WTC11 (cell line): ENCODE results near the gene SLC13A2.

Experiments used
- E2F4 ChIP-seq: sonication (generic); formaldehyde crosslinking; IDR thresholded peaks from 2 replicates; pipeline ENCODE4 v1.8.1; 2022; ENCODE audit warnings: low read depth, mild to moderate bottlenecking, moderate library complexity, missing genetic modification reagents, borderline replicate concordance
- ETV6 ChIP-seq: sonication (generic); formaldehyde crosslinking; IDR thresholded peaks from 2 replicates; pipeline ENCODE4 v1.8.1; 2022; ENCODE audit warnings: mild to moderate bottlenecking, missing genetic modification reagents
- FOXK1 ChIP-seq: sonication (generic); formaldehyde crosslinking; IDR thresholded peaks from 2 replicates; pipeline ENCODE4 v1.8.0; 2022; ENCODE audit warnings: mild to moderate bottlenecking, moderate library complexity, missing genetic modification reagents
- IRF2 ChIP-seq: sonication (generic); formaldehyde crosslinking; IDR thresholded peaks from 2 replicates; pipeline ENCODE4 v1.8.0; 2022; ENCODE audit warnings: low read depth, missing genetic modification reagents, borderline replicate concordance
- NR3C1 ChIP-seq: sonication (generic); formaldehyde crosslinking; conservative IDR thresholded peaks from 2 replicates; pipeline ENCODE4 v1.8.1; 2023; ENCODE audit warnings: low read depth, mild to moderate bottlenecking, missing genetic modification reagents
- PRRX2 ChIP-seq: fragments of 250-450 bp; sonication (Bioruptor Pico); IDR thresholded peaks from 2 replicates; pipeline ENCODE4 v1.8.0; 2021; ENCODE audit warnings: mild to moderate bottlenecking
- ZBTB21 ChIP-seq: sonication (generic); formaldehyde crosslinking; IDR thresholded peaks from 2 replicates; pipeline ENCODE4 v1.8.1; 2023; ENCODE audit warnings: mild to moderate bottlenecking, missing genetic modification reagents, borderline replicate concordance
- ZNF263 ChIP-seq: sonication (generic); formaldehyde crosslinking; IDR thresholded peaks from 2 replicates; pipeline ENCODE4 v1.8.1; 2022; ENCODE audit warnings: low read depth, mild to moderate bottlenecking, moderate library complexity, missing genetic modification reagents
- ZNF317 ChIP-seq: sonication (generic); formaldehyde crosslinking; IDR thresholded peaks from 2 replicates; pipeline ENCODE4 v1.8.1; 2023; ENCODE audit warnings: low read depth, mild to moderate bottlenecking, moderate library complexity, missing genetic modification reagents, borderline replicate concordance
- TF ChIP-seq, protein P1 (sequence below): fragments of 200-600 bp; IDR thresholded peaks from 2 replicates; pipeline ENCODE4 v1.8.0; 2022; ENCODE audit warnings: antibody characterized with exemption
- TF ChIP-seq, protein P2 (sequence below): fragments of 250-450 bp; sonication (Bioruptor Pico); IDR thresholded peaks from 2 replicates; pipeline ENCODE4 v1.9.0; 2021; ENCODE audit warnings: mild to moderate bottlenecking
- TF ChIP-seq, protein P3 (sequence below): sonication (generic); formaldehyde crosslinking; IDR thresholded peaks from 2 replicates; pipeline ENCODE4 v1.8.0; 2023; ENCODE audit warnings: missing genetic modification reagents

- no peak for TF ChIP-seq ZNF263 (CRISPR knock-in tag)
- TF ChIP-seq, protein P1, sequence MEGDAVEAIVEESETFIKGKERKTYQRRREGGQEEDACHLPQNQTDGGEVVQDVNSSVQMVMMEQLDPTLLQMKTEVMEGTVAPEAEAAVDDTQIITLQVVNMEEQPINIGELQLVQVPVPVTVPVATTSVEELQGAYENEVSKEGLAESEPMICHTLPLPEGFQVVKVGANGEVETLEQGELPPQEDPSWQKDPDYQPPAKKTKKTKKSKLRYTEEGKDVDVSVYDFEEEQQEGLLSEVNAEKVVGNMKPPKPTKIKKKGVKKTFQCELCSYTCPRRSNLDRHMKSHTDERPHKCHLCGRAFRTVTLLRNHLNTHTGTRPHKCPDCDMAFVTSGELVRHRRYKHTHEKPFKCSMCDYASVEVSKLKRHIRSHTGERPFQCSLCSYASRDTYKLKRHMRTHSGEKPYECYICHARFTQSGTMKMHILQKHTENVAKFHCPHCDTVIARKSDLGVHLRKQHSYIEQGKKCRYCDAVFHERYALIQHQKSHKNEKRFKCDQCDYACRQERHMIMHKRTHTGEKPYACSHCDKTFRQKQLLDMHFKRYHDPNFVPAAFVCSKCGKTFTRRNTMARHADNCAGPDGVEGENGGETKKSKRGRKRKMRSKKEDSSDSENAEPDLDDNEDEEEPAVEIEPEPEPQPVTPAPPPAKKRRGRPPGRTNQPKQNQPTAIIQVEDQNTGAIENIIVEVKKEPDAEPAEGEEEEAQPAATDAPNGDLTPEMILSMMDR = no peak
- TF ChIP-seq ZBTB21 (CRISPR knock-in tag) = no peak
- no peak for TF ChIP-seq ETV6 (CRISPR knock-in tag)
- no peak for TF ChIP-seq NR3C1 (CRISPR knock-in tag)
- TF ChIP-seq, protein P2, sequence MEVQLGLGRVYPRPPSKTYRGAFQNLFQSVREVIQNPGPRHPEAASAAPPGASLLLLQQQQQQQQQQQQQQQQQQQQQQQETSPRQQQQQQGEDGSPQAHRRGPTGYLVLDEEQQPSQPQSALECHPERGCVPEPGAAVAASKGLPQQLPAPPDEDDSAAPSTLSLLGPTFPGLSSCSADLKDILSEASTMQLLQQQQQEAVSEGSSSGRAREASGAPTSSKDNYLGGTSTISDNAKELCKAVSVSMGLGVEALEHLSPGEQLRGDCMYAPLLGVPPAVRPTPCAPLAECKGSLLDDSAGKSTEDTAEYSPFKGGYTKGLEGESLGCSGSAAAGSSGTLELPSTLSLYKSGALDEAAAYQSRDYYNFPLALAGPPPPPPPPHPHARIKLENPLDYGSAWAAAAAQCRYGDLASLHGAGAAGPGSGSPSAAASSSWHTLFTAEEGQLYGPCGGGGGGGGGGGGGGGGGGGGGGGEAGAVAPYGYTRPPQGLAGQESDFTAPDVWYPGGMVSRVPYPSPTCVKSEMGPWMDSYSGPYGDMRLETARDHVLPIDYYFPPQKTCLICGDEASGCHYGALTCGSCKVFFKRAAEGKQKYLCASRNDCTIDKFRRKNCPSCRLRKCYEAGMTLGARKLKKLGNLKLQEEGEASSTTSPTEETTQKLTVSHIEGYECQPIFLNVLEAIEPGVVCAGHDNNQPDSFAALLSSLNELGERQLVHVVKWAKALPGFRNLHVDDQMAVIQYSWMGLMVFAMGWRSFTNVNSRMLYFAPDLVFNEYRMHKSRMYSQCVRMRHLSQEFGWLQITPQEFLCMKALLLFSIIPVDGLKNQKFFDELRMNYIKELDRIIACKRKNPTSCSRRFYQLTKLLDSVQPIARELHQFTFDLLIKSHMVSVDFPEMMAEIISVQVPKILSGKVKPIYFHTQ (CRISPR knock-in tag) = no peak
- TF ChIP-seq ZNF317 (CRISPR knock-in tag) = no peak
- no peak for TF ChIP-seq PRRX2 (CRISPR knock-in tag)
- no peak for TF ChIP-seq E2F4 (CRISPR knock-in tag)
- no peak for TF ChIP-seq FOXK1 (CRISPR knock-in tag)
- TF ChIP-seq IRF2 (CRISPR knock-in tag) = no peak
- TF ChIP-seq, protein P3, sequence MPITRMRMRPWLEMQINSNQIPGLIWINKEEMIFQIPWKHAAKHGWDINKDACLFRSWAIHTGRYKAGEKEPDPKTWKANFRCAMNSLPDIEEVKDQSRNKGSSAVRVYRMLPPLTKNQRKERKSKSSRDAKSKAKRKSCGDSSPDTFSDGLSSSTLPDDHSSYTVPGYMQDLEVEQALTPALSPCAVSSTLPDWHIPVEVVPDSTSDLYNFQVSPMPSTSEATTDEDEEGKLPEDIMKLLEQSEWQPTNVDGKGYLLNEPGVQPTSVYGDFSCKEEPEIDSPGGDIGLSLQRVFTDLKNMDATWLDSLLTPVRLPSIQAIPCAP (CRISPR knock-in tag) = no peak
Measured at GRCh38 chr17:28484296-28484695, 10.9 kb downstream of the SLC13A2 start.
